Type B pancreatic cell (in vitro differentiated cells): ENCODE results near the gene RFXAP. TPM values are rescaled to one million over a fixed set of nuclear protein-coding genes. Genes with fewer than 3 reads are reported as not detected.

ENCODE experiments used
- DNase-seq: peaks from one replicate; pipeline ENCODE4 v3.0.0; 2021; ENCODE audit warnings: mixed read lengths; ENCODE audit not compliant: unreplicated experiment; ENCODE audit errors: extremely low spot score
- H3K27ac Mint-ChIP-seq: 2 replicates; pipeline ENCODE4 v1.8.0; 2021; ENCODE audit warnings: mild to moderate bottlenecking, mixed read lengths
- H3K27me3 Mint-ChIP-seq: 2 replicates; pipeline ENCODE4 v1.8.0; 2021; ENCODE audit warnings: mixed read lengths
- H3K36me3 Mint-ChIP-seq: 2 replicates; pipeline ENCODE4 v1.8.0; 2021; ENCODE audit warnings: mixed read lengths
- H3K4me1 Mint-ChIP-seq: one replicate; pipeline ENCODE4 v1.8.0; 2021; ENCODE audit warnings: mixed read lengths; ENCODE audit not compliant: unreplicated experiment
- H3K4me3 Mint-ChIP-seq: 2 replicates; pipeline ENCODE4 v1.8.0; 2021; ENCODE audit warnings: mild to moderate bottlenecking, mixed read lengths
- H3K9me3 Mint-ChIP-seq: 2 replicates; pipeline ENCODE4 v1.8.0; 2021; ENCODE audit warnings: mixed read lengths
- CTCF ChIP-seq: fragments of 200-600 bp; sonication (generic); conservative IDR thresholded peaks from 2 replicates; pipeline ENCODE4 v1.5.0; 2021; ENCODE audit warnings: antibody characterized with exemption, mild to moderate bottlenecking
- total RNA-seq: library from RNA; stranded (reverse); gene quantifications from 2 replicates; pipeline ENCODE4 v1.2.1, GENCODE V29; 2021; ENCODE audit warnings: low replicate concordance

Gene RFXAP
- total RNA-seq, 1 donor from 2014 or later, result 10.5 TPM

- Mint-ChIP-seq H3K36me3 (no peaks in the 10 kb centered on the region), H3K9me3 (no peaks in the 10 kb centered on the region), H3K4me1 (peaks cover 10% of the 10 kb centered on the region), H3K4me3 (no peak overlapping the region), H3K27ac (no peak overlapping the region), H3K27me3 (no peaks in the 10 kb centered on the region)
- DNase-seq, result no peak
- TF ChIP-seq CTCF, result no peak
Measured at GRCh38 chr13:36789061-36789460, 30.0 kb upstream of the RFXAP start.

- no peak for DNase-seq
- Mint-ChIP-seq H3K4me3 (no peak overlapping the region), H3K36me3 (no peaks in the 10 kb centered on the region), H3K9me3 (no peaks in the 10 kb centered on the region), H3K4me1 (peaks cover 8% of the 10 kb centered on the region), H3K27ac (no peak overlapping the region), H3K27me3 (no peaks in the 10 kb centered on the region)
- no peak for TF ChIP-seq CTCF
Measured at GRCh38 chr13:36789730-36790129, 29.3 kb upstream of the RFXAP start.

GRCh38 chr13:36794706-36795105, 24.3 kb upstream of the RFXAP start:
- Mint-ChIP-seq H3K4me3 (no peak overlapping the region), H3K9me3 (no peaks in the 10 kb centered on the region), H3K27ac (no peak overlapping the region), H3K4me1 (no peaks in the 10 kb centered on the region), H3K27me3 (no peaks in the 10 kb centered on the region), H3K36me3 (no peaks in the 10 kb centered on the region)
- TF ChIP-seq CTCF, result no peak
- no peak for DNase-seq

GRCh38 chr13:36795463-36795862, 23.6 kb upstream of the RFXAP start:
- no peak overlapping the region for H3K27ac Mint-ChIP-seq
- no peak for DNase-seq

GRCh38 chr13:36796052-36796451, 23.0 kb upstream of the RFXAP start:
- Mint-ChIP-seq H3K27ac (no peak overlapping the region), H3K4me3 (no peak overlapping the region), H3K4me1 (no peaks in the 10 kb centered on the region), H3K27me3 (no peaks in the 10 kb centered on the region), H3K9me3 (no peaks in the 10 kb centered on the region), H3K36me3 (no peaks in the 10 kb centered on the region)
- no peak for DNase-seq
- TF ChIP-seq CTCF, result no peak

More at GRCh38 chr13:36795463-36795862, 23.6 kb upstream of the RFXAP start:
- H3K9me3 Mint-ChIP-seq, result no peaks in the 10 kb centered on the region
- no peaks in the 10 kb centered on the region for H3K27me3 Mint-ChIP-seq
- no peaks in the 10 kb centered on the region for H3K36me3 Mint-ChIP-seq
- no peak for TF ChIP-seq CTCF
- no peak overlapping the region for H3K4me3 Mint-ChIP-seq
- H3K4me1 Mint-ChIP-seq, result no peaks in the 10 kb centered on the region

GRCh38 chr13:36801035-36801434, 18.0 kb upstream of the RFXAP start:
- no peak overlapping the region for H3K27ac Mint-ChIP-seq
- H3K4me3 Mint-ChIP-seq, result no peak overlapping the region
- DNase-seq, result no peak
- no peaks in the 10 kb centered on the region for H3K36me3 Mint-ChIP-seq
- no peaks in the 10 kb centered on the region for H3K27me3 Mint-ChIP-seq
- no peak for TF ChIP-seq CTCF
- no peaks in the 10 kb centered on the region for H3K4me1 Mint-ChIP-seq
- no peaks in the 10 kb centered on the region for H3K9me3 Mint-ChIP-seq
